Kidney glomerular epithelial cell (primary cell): ENCODE data around the gene MACROD1.
A peak's percentile ranks its signal among the peaks of the same experiment; 100 is the strongest.

Experiments
- DNase-seq: peaks from one replicate; lab custom pipeline; 2025; lab: John Stamatoyannopoulos, UW

Gene MACROD1

DNA sequence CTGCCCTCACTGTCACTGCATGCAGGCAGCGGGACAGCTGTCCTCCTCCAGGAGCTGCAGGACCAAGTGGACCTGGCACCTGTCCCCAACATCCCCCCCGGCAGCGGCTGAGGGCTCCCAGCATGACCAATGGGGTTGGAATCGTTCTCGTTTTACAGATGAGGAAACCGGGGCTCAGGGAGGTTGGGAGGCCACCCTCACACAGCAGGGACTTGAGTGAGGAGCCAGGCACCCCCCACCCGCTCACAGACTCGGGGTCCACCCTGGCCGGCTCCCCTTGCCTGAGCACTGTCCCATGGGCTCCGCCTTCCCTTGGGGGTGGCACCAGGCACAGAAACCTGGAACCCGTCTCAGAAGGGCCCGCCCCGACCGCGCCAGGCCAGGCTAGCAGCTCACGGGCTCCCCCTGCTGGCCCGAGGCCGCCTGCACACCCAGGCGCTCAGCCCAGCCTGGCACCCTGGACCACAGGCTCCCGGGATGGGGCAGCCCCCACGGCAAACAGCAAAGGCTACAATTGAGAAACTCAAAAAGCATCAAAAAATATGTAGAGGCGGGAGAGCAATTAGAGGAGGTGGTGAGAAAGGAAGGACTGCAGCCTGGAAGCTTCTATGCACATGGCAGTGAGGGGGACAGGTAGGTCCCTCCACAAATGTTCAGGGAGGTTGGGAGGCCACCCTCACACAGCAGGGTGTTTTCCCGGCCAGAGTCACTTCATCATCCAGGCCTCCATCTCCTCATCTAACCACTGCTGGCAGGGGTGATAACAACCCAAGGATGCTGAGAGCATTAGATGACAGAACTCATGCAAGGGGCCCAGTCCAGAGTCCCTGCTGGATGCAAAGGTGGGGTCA is 12.8 kb downstream of the MACROD1 start:
- peak; percentile 17 for DNase-seq

DNA sequence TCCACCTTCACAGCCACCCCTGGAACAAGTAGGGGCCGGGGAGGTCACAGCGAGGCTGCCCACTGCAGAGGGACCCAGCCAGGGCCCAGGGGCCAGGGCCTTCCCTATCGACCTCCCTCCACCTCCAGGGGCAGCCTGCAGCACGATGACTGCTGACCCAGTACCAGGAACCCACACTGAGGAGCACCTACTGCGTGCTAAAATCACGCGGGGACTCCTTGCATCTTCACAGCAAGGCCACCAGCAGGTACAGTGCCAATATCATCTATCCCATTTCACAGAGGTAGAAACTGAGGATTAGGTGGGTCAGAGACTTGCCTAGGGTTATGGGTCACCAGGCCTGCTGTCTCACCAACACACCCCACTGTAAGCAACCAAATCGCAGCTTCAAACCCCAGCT is 14.6 kb downstream of the MACROD1 start:
- DNase-seq: no peak

GRCh38 chr11:64150481-64151239 is 15.3 kb downstream of the MACROD1 start:
- no peak for DNase-seq

DNA sequence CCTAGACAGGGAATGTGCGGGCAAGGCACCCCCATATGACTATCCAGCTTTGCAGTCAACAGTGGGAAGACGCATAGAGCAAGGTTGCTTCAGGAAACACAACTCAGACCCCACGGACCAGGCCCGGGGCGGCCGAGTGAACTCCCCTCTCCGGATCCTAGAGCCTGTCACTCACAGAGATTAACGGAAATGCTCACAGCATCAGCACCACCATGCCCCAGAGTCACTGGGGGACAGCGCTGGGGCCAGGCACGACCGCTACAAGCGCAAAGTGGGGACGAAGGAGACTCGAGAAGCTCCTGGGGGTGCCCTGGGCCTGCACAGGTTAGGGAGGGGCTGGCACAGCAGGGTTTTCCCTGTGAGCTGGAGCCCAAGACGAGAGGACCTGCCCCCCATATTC is 15.9 kb downstream of the MACROD1 start:
- no peak for DNase-seq

- no peak for DNase-seq
Observed at GRCh38 chr11:64148917-64149617, 16.8 kb downstream of the MACROD1 start.

- DNase-seq: peak; percentile 71
Observed at GRCh38 chr11:64148226-64148916, 17.5 kb downstream of the MACROD1 start.

DNA sequence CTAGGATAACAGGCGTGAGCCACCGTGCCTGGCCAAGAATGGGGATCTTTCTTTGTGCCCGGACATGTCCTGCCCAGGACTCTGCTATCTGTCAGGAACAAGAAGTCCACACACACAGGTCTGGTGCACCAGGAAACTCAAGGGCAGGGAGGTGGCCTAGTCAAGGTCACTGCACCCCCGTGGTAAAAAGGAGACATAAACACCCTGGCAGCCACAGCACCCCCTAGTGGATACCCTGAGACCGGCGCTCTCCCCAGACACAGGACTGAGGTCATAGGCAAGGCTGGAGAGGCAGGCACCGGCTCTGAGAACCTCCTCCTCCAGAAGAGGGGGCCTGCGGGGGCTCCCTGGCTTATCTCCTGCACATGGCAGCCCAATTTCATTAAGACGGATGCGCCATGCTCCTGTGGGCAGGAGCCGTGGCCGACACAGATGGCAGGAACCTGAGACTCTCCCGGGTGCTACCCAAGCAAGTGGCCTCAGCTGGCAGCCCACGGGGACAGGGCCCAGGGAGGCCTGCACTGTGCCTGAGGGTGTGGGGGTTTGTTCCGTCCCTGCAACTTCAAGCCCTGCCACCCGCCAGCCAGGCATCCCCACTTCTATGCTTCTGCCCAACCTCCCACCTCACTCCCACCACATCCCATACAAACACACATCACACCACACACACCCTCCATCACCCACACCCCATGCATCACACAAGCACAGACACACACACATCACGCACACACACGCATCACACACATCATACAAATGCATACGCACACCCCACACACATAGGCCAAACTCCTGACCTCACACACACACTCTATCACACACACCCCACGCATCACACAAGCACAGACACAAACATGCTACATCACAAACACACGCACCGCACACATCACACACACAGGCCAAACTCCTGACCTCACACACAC is 19.6 kb downstream of the MACROD1 start:
- DNase-seq: peak; percentile 33

- DNase-seq: no peak
Observed at GRCh38 chr11:64144587-64145472, 21.1 kb downstream of the MACROD1 start.

- DNase-seq: no peak
Observed at GRCh38 chr11:64141081-64141783, 24.7 kb downstream of the MACROD1 start.

DNA sequence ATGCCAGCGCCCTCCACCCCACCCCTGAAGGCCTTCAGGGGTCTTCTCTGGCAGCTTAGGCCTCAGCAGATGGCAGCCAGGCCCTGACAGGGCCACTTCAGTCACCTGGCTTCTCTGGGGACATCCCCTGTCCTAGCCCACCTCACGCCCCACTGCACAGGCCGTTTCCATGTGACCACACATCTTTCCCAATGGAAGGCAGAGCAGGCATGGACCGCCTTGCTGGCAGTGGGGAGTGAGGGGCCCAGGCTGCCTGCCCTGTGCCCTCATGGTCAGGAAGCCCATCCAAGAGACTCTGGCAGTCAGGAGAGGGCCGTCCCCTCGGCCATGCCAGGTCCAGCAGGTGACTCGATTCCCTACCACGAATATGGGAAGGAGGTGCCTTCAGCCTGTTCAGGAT is 25.8 kb downstream of the MACROD1 start:
- DNase-seq: no peak

DNA sequence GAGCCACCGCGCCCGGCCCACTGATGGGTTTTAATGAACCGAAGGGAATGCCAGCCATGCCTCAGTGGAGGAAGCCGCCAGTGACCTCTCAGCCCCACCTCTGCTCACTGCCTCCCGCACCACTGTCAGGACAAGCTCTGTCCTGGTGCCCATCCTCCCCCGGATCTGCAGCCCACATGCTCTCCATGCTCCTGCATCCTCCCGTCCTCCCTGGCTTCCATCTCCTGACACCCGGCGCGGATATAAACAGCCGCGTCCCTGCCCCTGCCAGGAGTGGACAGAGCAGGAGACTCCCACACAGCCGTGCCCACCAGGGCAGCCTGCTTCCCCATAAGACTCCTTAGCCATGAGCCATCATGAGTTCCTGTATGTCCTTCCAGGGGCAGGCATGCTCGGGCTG is 26.9 kb downstream of the MACROD1 start:
- no peak for DNase-seq

- DNase-seq: no peak
Observed at GRCh38 chr11:64138398-64138797, 27.5 kb downstream of the MACROD1 start.

GRCh38 chr11:64136765-64137441 is 29.0 kb downstream of the MACROD1 start:
- DNase-seq: no peak

DNA sequence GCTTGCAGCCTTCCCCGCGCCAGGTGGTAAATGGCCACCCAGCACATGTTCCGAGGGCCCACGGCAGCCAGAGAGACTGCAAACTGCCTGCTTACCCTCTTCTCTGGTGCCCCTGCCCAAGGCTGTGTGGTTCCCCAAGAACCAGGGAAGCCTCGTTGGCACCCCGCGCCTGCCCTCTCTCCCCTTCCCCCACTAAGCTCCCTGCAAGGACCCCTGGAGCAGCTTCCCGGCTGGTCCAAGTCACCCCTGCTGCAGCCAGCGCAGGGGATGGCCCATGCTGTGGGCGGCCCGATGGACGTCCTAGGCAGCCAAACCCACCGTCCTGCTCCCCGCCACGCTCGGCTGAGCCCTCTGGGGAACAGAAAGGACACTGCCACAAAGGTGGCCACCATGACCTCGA is 30.2 kb downstream of the MACROD1 start:
- DNase-seq: no peak

- DNase-seq: no peak
Observed at GRCh38 chr11:64134963-64135362, 30.9 kb downstream of the MACROD1 start.

- DNase-seq: no peak
Observed at GRCh38 chr11:64132982-64133705, 32.8 kb downstream of the MACROD1 start.

GRCh38 chr11:64132191-64132771 is 33.6 kb downstream of the MACROD1 start:
- DNase-seq: no peak
